GM18858 (cell line): Measurements from ENCODE around the gene LHFPL6.
"Not testable (repeated sequence)": the region's sequence is repeated elsewhere in the genome, so short reads cannot be mapped to it uniquely, and the experiment has no call there.

ENCODE experiments used
- ATAC-seq: cut with Tn5 transposase; IDR thresholded peaks from one replicate; pipeline ENCODE4 v1.9.1; 2021; ENCODE audit not compliant: unreplicated experiment

LHFPL6 gene

GRCh38 chr13:39364947-39365468, 238.0 kb downstream of the LHFPL6 start:
- ATAC-seq = no peak

GRCh38 chr13:39363382-39363772, 239.6 kb downstream of the LHFPL6 start:
- ATAC-seq = no peak

GRCh38 chr13:39362652-39363381, 240.2 kb downstream of the LHFPL6 start:
- ATAC-seq = no peak

- no peak for ATAC-seq
Measured at GRCh38 chr13:39353988-39354387, 249.0 kb downstream of the LHFPL6 start.

GRCh38 chr13:39350461-39350881, 252.5 kb downstream of the LHFPL6 start:
- no peak for ATAC-seq

- ATAC-seq = no peak
Measured at GRCh38 chr13:39349391-39349960, 253.5 kb downstream of the LHFPL6 start.

GRCh38 chr13:39347926-39348901, 254.8 kb downstream of the LHFPL6 start:
- ATAC-seq = no peak

GRCh38 chr13:39345982-39346381, 257.0 kb downstream of the LHFPL6 start:
- ATAC-seq = no peak

GRCh38 chr13:39341251-39341650, 261.7 kb downstream of the LHFPL6 start:
- no peak for ATAC-seq

- ATAC-seq = not testable (repeated sequence)
Measured at GRCh38 chr13:39338114-39338513, 264.9 kb downstream of the LHFPL6 start.

GRCh38 chr13:39336937-39337336, 266.1 kb downstream of the LHFPL6 start:
- no peak for ATAC-seq

GRCh38 chr13:39336207-39336606, 266.8 kb downstream of the LHFPL6 start:
- ATAC-seq = no peak

GRCh38 chr13:39335721-39336120, 267.3 kb downstream of the LHFPL6 start:
- no peak for ATAC-seq

GRCh38 chr13:39330504-39330903, 272.5 kb downstream of the LHFPL6 start:
- no peak for ATAC-seq

- ATAC-seq = no peak
Measured at GRCh38 chr13:39329182-39329639, 273.8 kb downstream of the LHFPL6 start.

- no peak for ATAC-seq
Measured at GRCh38 chr13:39327172-39327479, 275.9 kb downstream of the LHFPL6 start.

- ATAC-seq = no peak
Measured at GRCh38 chr13:39326469-39327171, 276.4 kb downstream of the LHFPL6 start.

GRCh38 chr13:39324806-39325311, 278.1 kb downstream of the LHFPL6 start:
- ATAC-seq = no peak

- no peak for ATAC-seq
Measured at GRCh38 chr13:39322836-39323585, 280.0 kb downstream of the LHFPL6 start.

- ATAC-seq = no peak
Measured at GRCh38 chr13:39321574-39321973, 281.4 kb downstream of the LHFPL6 start.
